Measurements from ENCODE around the gene DEFB112.

The DEFB112 gene, protein sequence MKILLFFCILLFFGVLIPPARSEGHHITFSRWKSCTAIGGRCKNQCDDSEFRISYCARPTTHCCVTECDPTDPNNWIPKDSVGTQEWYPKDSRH

DNA sequence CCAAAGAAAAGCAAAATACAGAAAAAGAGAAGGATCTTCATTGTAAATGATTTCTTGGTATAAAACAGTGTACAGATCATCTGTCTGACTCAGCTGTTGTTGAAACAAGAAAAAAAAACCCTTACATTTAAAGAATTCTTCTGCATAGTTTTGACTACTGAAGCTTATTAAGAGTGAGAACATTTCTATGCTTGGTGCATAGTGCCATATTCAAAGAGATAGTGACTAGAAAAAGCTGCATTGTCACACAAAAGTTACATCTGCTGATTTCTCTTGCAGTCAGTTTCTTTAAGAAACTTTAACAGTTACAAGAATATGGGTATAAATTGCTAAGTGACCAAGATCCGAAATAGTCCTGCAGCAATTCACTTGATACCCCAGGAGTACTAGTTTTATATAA is at the start of gene DEFB112:
TSS of gene DEFB112 (minus strand) at position 101 of the 400 bp plus-strand sequence. CDS start at position 41, 60 bp downstream.
- no peak for DNase-seq

DNA sequence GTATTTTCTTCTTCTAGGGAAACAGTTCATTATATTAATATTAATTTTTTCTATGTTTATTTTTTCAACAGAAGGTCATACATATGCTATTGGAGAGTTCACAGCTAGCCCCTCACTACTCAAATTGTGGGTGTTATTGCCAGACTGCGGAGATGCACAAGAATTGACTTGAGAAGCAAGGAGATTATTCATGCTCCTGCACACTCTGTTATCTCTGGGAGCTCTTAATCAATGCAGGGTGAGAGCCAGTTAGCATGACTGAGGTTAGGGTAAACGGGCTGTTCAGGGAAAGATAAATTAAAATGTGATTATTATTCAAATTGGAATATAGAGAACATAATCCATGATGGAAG is 48.9 kb upstream of the DEFB112 start:
- DNase-seq, result no peak

DNA sequence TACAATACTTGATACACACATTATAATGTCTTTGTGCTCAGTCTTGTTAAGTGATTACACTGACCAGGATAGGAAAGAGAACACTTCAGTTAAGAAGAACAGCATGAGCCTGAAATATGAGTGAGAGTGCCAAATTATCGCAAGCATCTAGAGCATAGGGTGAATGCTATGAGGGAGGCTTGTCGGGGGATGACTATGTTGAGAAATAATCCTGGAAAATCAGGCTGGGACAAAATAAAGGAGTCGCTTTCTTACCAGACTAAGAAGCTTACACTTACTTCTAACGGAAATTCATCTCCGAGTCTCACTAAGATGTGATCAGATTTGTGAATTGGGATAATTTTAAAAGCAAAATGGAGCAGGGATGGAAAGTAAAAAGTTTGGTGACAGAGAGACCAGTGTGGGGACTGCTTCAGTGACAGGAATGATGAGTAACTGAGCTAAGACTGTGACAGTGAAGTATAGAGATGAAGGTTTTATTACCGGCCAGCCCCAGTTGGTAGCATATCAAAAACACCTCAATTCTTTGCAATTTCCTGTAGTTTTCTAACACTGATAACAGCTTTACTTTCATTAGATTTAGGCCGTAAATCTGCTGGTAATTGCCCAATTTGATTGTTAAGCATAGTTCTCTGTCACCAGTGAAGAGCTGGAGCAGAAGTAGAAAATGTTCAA is 48.4 kb upstream of the DEFB112 start:
- DNase-seq, result no peak

DNA sequence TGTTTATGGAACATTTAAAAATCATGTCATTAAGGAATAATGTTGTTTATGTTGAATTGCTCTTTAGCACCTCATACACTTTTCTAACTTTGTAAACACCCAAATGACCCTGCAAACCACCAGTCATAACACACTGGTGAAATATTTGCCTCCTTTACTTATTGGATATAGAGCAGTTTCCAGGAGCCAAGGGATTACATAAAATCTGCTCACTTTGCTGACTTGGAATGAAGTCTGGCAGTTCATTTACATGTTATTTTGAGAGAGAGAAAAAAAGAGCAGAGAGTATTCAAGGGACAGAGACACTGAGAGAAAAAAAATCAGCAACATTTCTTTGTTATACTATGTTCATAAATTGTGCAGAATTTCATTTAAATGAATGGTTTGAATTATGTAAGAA is 46.6 kb upstream of the DEFB112 start:
- no peak for DNase-seq

DNA sequence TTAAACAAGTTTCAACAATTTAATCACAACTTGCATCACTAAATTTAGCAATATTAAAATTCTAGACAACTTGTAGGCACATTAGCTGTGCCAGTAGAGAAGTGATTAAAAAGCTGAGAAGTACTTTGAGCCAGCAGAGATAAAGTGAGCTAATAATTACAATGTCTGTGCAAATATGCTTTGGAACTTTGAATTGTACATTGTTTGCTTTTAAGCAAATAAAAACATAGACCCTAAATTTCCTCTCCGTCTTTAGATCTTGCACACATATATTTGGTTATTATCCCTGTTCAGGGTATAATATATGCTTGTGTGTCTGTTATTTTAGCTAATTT is 44.2 kb upstream of the DEFB112 start:
- DNase-seq, result no peak

DNA sequence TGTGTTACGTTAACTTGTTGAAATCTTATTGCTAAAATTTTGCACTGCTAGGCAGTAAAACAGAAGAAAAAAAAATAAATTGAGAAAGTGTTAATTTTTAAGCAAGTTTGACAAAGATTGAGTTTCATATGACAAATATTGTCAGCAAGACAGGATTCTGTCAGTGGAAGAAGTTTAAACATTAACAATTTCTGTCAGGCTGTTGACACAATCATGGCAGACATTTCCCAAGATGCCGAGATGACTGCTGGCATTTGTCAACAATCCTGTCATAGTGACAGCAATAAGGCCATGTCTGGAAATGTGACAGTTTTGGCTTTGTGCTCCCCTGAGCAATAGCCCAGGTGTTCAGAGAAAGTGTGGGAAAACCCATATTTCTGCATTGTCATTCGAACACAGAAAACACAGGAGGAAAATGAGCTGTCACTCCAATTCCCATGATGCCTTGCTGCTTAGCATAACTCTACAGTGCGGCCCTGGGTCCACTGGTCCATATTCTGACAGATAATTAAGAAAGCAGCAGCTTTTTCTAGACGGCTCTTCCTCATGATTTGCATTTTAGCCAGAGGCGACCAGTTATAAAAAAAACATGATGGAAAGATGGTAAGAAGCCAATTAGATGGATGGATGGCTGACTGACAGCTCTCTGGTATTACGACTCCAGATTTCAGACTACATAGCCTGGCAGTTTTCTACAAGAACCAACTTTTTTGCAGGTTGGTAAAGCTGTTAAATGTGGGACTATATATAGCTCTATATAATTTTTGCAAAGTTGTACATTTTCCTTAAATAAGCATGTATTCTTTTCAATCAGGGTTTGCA is 43.6 kb upstream of the DEFB112 start:
- no peak for DNase-seq

DNA sequence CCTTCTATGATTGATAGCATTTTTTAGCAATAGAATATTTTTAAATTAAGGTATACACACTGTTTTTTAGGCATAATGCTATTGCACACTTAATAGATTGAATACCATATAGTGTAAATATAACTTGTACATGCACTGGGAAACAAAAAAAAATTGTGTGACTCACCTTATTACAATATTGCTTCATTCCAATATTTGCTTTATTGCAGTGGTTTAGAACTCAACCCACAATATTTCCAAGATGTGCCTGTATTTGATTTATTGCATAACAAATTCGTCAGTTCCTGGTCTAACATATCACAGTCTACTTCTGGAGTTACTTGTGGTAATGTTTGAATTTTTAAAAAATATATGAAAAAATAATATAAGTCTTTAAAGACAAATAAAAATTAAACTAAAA is 41.9 kb upstream of the DEFB112 start:
- DNase-seq, result no peak

DNA sequence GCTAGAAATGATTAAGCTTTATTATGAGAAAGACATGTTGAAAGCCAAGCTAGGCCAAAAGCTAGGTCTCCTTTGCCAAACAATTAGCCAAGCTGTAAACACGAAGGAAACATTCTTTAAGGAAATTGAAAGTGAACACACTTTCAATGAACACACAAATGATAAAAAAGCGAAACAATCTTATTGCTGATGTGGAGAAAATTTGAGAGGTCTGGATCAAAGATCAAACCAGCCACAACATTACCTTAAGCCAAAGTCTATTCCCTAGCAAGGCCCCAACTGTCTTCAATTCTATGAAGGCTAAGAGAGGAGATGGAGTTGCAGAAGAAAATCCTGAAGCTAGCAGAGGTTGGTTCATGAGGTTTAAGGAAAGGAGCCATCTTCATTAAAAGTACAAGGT is 40.2 kb upstream of the DEFB112 start:
- DNase-seq, result no peak

DNA sequence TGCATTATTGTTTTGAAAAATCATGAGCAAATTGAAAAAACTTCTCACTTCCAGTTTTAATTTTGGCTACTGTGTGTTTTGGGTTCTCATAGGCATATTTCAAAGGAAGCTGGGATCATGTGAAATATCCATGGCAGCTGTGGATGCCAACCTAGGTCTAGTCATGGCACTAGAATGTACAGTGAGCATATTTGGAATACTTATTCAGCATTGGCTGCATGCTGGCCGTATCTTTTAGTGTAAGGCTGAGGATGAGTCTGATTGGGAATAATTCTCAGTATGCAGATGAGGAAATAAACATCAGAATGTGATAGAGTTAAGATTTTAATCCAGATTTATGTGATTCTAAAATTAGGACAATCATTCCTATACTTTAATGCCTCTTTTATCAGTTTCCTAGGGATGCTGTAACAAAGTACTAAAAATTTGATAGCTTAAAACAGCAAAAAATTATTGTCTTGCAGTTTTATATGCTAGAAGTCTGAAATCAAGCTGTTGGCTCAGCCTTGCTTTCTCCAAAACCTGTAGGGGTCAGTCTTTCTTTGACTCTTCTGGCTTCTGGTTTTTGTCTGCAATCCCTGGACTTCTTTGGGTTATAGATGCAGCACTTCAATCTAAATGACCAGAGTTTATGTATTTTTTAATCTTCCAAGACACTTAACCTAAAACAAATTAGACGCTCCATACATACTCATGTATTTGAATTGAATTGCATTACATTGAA is 37.7 kb upstream of the DEFB112 start:
- DNase-seq, result peak; percentile 14

DNA sequence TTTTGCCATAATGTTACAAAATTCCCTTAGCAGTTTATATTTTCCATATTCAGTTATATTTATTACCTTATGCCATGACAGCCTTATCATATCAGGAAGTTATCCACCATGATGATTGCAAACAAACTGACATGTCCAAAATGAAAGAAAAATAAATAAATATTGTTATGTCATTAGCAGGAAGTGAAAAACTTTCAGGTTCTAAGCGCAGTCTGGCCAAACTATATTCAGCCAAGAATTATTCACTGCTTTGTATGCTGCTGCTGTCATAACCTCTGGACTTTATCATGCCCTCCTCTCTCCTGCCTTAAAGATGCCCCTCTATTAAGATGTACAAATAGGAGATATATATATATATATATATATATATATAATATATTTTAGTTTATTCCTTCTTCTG is 27.7 kb upstream of the DEFB112 start:
- no peak for DNase-seq

DNA sequence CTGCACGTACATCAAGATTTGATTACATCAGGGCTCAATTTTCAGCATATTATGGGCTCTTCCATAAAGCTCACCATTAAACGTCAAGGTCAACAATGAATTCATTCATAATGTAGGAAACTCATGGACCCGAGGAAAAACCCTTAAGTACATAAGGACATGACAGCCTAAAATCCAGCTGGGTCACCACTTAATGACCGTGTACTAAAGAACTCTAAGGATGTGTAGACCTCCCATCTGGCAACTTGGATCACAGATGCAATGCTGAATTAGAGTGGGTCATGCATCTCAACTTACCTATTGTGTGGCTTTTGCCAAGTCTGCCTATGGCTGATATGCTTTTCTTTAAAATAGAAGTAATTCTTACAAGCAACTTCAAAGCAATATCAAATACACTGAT is 26.7 kb upstream of the DEFB112 start:
- no peak for DNase-seq

DNA sequence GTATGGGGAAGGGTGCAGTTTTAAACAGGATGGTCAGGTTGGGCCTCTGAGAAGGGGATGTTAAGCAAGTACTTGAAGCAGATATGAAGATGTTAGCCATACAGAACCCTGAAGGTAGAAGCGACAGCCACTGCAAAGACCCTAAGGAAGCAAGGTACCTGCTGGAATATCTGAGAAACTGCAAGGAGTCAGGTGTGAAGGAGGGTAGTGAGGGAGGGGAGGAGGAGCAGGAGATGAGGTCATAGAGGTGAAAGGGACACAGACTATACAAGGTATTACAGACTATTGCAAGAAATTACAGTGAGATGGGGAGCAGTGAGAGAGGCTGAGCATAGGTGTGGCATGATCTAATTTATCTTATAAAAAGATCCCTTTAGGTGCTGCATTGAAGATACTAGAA is 22.2 kb upstream of the DEFB112 start:
- DNase-seq, result no peak

DNA sequence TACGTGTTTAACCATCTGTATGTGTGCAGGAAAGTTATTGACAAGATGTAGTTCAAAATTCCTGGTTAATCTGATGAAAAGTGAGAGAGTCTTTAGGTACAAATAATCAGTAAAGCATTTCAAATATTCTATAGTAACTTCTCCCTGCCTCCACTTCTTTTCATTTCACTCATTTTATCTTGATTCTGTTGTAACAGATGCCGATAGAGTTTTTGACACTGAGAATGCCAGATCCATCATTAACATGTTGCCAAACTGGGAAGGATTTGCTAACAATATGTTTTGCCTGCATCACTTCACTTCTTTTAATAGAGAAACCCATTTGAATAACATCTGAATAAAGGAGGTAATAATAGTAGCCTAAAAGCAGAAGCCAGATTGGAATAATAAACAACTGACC is 20.4 kb upstream of the DEFB112 start:
- DNase-seq, result no peak

DNA sequence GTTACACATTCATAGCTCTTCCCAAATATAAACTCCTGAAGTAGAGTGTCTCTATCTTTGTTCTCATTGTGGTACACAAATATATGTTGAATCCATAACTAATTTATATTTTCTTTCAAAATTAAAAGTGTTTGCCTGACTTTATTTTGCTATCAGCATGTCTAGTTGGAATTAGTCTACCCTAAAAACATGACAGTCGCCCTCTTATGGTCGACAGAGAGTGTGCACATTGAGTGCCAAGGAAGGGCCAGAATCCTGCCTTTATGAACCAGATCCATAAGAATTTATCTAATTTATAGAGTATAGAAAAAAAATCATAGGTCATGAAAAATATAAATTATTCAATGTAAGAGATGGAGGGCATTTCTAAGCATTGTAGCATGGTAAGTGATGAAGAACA is 12.3 kb upstream of the DEFB112 start:
- no peak for DNase-seq

DNA sequence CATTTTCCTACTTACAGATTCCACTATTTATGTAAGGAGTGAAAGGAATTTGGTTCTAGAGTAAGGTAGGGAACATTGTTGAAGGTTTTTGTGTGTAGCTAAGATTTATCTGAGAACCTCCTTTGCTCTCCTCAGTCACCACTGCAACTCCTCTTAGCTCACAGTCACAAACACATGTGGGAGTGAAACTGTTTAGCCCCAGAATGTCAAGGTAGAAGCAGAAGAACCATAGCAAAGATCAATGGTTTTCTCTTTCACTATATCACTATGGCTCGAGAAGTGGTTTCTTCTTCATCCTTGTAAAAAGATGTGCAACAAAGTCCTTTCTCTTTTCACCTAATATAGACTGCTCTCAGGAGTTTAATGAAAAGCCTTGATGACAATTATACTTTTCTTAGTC is 6.5 kb upstream of the DEFB112 start:
- DNase-seq, result no peak

DNA sequence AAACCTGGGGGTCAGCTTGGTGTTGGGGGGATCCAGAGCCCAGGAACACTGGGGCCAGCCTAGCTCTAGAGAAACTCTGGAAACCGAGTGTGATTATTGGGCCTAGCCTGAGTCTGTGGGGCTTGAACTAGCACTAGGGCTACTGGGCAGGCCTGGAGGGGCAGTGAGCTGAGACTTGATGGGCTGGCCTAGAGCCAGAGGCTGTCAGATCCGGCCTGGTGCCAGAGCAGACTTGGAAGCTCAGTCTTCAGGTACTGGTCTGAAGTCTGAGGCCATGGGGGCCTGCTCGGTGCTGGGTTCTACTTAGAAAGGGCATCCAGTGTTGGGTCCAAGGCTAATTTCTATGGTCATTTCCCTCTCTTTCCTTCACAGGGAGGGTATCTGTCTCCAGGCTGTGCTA is 2.7 kb downstream of the DEFB112 start:
- no peak for DNase-seq

DNA sequence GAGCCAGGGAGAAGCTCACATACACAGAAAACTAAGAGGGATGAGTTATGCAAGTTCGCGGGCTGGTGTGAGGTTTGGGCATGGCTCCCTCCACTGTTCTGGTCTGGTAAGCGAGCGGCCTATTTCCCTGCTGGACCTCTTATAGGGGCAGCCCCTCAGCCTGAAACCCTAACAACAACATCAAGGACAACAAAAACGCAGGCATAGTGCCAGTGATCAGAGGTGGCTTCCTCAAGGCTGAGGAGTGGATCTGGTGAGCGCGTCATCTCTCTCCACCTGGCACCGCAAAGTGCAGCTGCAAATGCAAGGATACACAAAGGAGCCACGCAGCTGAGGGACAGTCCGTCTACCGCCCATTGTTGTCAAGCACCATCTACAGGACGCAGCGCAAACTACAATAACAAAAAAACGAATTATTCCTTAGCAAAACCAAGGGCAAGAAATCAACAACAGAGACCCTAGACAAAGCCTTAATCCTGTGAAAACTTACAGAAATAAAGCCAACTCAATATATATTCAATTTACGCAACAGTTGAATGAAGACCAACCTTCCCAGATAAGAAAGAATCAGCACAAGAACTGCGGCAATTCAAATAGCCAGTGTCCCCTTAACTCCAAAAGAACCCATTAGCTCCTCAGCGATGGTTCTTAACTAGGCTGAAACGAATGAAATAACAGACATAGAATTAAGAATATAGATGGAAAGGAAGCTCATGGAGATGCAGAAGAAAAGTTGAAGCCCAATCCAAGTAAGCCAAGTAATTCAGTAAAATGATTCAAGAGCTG is 18.8 kb downstream of the DEFB112 start:
- no peak for DNase-seq

DNA sequence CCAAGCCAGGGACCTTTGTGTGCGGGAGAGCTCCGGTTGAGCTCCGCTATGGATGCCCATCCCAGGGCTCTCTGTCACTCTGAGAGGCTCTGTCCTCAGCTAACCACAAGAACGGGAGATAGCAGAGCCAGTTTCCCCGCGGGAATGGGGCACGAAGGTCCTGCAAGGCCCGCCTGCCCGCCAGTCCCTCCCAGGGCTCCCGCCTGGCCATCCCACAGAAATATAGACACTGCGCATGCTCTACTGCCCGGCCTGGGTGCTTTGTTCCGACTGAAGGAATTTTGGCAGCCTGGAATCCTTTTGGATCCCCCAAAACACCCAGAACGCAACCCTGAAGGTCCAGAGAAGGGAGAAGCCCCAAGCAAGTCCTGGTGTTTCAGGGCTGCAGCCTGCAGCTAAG is 19.4 kb downstream of the DEFB112 start:
- DNase-seq, result no peak

DNA sequence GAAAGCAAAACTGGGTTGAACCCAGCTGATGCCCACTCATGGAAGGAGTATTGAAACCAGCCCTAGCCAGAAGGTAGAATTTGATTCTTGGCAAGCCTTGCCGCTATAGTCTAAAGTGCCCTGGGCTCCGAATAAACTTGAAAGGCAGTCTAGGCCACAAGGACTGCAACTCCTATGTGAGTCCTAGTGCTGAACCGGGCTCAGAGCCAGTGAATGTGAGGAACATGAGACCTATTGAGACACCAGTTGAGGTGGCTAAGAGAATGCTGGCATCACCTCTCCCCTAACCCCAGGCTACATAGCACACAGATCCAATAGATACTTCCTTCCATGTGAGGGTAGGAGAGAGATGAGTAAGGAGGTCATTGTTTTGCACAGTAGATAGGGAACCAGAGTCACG is 24.5 kb downstream of the DEFB112 start:
- DNase-seq, result no peak

DNA sequence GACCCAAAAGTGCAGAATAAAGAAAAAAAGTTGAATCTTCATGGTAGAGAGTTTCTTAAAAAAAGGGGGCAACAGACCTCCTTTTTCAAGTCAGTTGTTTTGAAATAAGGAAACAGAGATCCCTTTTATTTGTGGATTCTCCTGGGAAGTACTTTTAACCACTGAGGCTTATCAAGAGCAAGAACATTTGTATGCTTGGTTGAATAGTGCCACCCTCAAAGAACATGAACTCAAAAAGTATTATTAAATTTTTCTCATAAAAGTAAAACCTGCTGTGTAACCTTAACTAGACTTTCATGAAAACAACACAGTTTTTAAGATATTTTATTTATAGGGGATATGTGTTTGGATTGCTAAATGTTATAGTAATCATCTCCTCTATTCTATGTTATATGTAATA is 27.8 kb downstream of the DEFB112 start, which contains the start of gene DEFB110:
TSS of gene DEFB110 (minus strand) at position 101 of the 400 bp plus-strand sequence. CDS start at position 42, 59 bp downstream.
- DNase-seq, result no peak

DNA sequence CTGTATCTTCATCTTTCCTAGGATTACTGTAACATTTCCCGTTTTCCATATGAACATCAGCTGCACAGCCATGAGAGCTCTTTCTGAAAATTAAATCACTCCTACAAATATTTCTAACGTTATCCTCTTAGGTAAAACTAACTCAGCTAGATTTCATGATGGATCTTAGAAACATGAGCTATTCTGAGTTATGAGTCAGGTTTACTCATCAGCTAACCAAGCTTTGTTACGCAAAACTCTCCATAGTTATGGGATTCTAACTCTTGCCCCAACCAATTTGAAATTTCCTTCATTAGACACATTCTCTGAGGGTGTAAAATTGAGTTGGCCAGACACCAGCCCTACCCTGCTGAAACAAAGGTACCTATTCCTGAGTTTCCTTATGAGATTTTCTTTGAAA is 41.9 kb downstream of the DEFB112 start:
- no peak for DNase-seq

DNA sequence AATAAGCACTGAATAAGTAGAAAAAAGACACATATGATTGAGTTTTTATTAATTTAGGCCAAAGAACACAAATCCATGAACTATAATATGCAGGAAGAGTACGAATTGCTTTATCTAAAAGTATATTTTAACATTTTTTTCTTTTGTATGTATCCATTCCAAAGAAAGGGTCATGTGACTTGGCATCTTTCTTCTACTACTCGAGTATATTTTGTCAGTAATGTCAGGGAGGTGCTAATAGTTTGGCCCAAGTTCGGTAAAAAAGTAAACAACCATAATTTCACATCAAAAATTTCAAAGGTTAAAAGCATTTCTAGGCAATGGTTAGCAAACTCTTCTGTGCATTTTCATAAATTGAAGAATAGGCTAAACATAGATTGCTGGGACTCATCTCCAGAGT is 46.6 kb downstream of the DEFB112 start:
- DNase-seq, result no peak

DNA sequence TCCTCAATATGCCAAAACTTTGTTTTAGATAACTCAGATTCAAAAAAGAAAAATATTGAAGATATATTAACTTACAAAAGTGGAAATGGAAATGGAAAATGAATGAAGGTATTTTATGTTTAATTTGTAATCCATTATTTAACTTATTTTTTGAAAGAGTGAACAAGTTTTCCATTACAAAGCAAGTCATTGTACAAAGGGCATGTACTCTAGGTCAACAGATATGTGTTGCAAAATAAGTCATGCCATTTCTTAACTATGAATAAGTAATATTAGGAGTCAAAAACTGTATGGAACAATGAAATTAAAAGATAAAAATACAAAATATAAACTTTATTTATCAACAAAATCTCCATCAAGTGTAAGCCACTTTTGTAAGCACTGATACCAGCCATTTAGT is 54.5 kb downstream of the DEFB112 start:
- DNase-seq, result no peak
